Omental fat pad (tissue), 4 donors: ENCODE data around the gene CD101. TPM values are rescaled to one million over a fixed set of nuclear protein-coding genes. Genes with fewer than 3 reads are reported as not detected.

Experiments used
- ATAC-seq: fragments of 150-250 bp; one replicate; pipeline ENCODE4 v1.9.1; 2016; ENCODE audit warnings: mild to moderate bottlenecking, moderate library complexity; ENCODE audit not compliant: low FRiP score
- DNase-seq: peaks from one replicate; pipeline ENCODE4 v3.0.0-alpha.2; 2019; ENCODE audit warnings: low spot score
- total RNA-seq, 4 donors: library from RNA; depleted of rRNA; stranded (reverse); fragments of >200 nt; gene quantifications; one replicate each; pipeline ENCODE4 v1.1.0, GENCODE V29; 2016
- TF ChIP-seq, protein P1 (sequence below), 3 donors: fragments of 450-650 bp; IDR thresholded peaks; one replicate each; pipeline ENCODE4 v1.5.1; 2016 to 2017; ENCODE audit warnings: antibody characterized with exemption in 3 of 3, mild to moderate bottlenecking in 3 of 3, moderate library complexity in 2 of 3

Gene CD101
- total RNA-seq, 4 donors from 2014 or later = 0.47 to 2.0 (median 1.8) TPM

DNA sequence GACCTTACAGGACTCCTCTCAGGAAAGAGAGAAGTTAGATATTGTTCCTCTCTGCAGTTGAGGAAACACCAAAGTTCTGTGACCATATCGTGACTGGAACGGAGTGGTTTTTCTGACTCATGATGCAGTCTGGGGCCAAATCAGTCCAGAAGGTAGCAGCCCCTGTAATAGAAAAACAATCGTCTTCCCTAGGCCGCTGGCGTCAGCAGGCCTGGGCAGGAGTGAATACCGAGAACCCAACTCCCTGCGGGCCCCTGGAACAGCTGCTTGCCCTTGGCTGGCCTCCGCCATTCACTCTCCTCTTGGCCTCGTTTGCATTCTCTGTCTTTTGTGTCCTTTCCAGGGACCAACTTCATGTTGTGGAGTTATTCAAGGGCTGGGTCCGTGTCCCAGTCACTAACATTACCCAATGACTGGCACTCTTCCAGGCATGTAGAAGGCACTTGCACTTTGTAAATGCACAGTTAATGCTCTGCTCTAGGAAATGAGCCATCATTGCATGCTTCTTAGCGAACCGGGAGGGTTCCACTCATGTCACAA is 10.9 kb upstream of the CD101 start:
- peak; percentile 44 for DNase-seq
- TF ChIP-seq, protein P1, sequence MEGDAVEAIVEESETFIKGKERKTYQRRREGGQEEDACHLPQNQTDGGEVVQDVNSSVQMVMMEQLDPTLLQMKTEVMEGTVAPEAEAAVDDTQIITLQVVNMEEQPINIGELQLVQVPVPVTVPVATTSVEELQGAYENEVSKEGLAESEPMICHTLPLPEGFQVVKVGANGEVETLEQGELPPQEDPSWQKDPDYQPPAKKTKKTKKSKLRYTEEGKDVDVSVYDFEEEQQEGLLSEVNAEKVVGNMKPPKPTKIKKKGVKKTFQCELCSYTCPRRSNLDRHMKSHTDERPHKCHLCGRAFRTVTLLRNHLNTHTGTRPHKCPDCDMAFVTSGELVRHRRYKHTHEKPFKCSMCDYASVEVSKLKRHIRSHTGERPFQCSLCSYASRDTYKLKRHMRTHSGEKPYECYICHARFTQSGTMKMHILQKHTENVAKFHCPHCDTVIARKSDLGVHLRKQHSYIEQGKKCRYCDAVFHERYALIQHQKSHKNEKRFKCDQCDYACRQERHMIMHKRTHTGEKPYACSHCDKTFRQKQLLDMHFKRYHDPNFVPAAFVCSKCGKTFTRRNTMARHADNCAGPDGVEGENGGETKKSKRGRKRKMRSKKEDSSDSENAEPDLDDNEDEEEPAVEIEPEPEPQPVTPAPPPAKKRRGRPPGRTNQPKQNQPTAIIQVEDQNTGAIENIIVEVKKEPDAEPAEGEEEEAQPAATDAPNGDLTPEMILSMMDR (IDR thresholded peaks at IDR 0.05) = no peak

DNA sequence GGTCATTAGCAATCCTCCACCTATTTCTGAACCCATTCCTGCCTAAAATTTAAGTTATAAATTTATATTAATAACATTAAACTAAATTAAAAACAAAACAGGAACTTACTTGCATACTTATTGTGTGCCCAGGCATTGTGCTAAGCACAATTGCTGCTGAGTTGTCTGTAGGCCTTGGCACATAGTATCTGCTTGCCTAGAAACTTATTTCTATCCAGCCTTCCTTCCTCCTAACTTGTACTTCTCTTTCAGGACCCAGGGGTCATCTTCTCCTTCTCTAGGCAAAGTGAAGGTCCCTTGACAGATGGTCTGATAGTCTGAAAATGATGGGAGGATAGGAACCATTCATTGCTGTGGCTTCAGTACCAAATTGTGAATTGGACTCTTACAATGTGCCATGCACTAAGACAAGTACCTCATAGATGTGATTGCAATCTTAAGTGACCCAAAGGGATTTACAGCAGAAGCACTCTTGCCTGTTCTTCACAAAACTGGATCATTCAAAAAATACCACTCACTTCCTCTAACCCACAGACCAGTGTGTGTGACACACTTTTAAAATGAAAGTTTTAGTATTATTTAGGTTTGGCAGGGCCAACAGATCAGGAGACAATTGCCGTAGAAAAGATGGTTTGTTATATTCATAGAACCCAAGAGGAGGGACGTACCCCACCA is 10.3 kb upstream of the CD101 start:
- no peak for ATAC-seq
- TF ChIP-seq, protein P1 (IDR thresholded peaks at IDR 0.05) = no peak

More for the DNA sequence above, 10.9 kb upstream of the CD101 start:
- peak; percentile 60 for ATAC-seq

DNA sequence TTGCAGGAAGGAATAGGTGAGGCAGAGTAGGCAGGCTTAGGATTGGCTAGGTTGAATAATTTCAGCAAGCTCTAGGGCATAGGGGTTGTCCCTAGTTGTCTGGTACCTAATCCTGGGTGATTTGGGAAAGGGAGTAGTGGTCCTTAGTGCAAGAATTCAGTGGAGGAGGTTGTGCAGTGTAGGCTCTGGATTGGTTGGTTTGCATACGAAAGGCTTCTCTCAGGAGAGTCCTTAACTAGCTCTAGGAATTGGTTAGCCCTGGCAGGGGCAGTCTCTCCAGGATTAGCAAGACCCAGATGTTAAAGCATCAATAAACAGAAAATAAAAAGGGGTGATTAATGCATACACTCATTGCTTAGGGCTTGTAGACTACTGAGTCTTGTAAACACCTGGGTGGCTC is 9.6 kb upstream of the CD101 start:
- DNase-seq (no peak), ATAC-seq (no peak)
- TF ChIP-seq, protein P1 (IDR thresholded peaks at IDR 0.05) = no peak

More for the DNA sequence above, 10.3 kb upstream of the CD101 start:
- no peak for DNase-seq

DNA sequence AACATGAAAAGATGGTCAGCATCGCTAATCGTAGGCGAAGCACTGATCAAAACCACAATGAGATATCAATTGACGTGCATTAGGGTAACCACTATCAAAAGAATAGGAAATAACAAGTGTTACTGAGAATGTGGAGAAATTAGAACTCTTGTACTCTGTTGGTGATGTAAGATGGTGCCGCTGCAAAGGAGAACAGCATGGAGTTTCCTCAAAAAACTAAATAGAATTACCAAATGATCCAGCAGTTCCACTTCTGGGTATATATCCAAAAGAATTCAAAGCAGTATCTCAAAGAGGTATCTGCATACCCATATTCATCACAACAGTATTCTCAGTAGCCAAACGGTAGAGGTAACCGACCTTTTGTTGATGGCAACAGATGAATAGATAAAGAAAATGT is 8.3 kb upstream of the CD101 start:
- TF ChIP-seq, protein P1 (IDR thresholded peaks at IDR 0.05) = no peak

DNA sequence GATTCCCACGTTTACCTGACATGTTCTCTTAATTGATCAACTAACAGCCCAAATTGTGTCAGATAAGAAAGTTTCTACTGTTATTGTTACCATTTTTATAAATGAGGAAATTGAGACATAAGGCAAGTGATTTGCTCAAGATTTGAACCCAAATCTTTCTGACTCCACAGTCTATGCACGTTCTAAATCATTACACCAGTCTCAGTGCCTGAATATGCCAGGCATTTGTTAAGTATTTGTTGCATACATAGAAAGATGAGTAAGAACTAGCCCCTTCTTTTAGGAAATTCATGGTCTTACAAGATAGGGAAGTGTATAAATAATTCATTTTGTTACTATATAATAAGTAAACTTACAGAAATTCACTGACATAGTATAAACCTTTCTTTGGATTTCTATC is 7.1 kb upstream of the CD101 start:
- DNase-seq (no peak), ATAC-seq (no peak)
- TF ChIP-seq, protein P1 (IDR thresholded peaks at IDR 0.05) = no peak

More for the DNA sequence above, 8.3 kb upstream of the CD101 start:
- ATAC-seq (no peak), DNase-seq (no peak)

DNA sequence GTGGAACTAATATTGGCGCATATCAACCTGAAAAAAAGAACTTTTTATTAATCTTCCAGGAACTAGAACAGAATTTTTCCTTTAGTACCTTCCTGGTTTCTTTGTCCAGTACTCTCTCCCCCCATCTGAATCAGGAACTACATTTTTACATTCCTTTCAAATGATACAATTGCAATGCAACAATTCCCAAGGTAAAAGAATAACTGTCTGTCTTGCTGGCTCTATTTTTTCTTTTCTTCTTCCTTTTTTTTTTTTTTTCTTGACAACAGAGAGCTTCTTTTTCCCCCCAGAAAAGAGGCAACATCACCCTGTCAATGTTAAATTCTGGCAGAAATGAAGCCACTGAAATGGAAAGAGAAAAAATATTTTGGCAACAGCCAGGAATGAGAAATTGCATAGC is 4.5 kb upstream of the CD101 start:
- DNase-seq = no peak
- no peak for ATAC-seq
- TF ChIP-seq, protein P1 (IDR thresholded peaks at IDR 0.05) = no peak

DNA sequence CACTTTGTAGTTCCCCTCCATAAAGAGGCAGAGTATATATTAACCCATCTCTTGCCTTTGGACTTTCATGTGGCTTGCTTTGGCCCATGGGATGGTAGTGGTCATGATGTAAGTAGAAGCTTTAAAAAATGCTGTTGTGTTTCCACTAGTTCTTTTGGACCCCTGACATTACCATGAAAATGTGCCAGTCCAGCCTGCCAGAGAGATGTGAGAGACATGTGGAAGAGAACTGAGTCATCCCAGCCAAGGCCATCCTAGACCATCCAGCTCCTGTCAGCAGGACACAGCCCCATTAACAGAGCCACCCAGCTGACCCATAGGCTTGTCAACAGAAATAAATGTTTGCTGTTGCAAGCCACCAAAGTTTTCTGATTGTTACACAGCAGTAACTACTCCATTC is 3.9 kb upstream of the CD101 start:
- DNase-seq = no peak
- ATAC-seq = no peak
- TF ChIP-seq, protein P1 (IDR thresholded peaks at IDR 0.05) = no peak
